ENCODE measurements around the gene TENT5C.

GRCh38 chr1:117670976-117671780 is 65.3 kb downstream of the TENT5C start:
- TF ChIP-seq EZH2 (IDR thresholded peaks at IDR 0.05; ENCODE audit: borderline replicate concordance, low read depth, low read length) (no peak), BRD9 (IDR thresholded peaks at IDR 0.05; ENCODE audit: low read depth, partially characterized antibody) (no peak), CC2D1A (IDR thresholded peaks at IDR 0.05) (no peak), FOXK2 (conservative IDR thresholded peaks at IDR 0.05 in 1 of 2, IDR thresholded peaks at IDR 0.05 in 1 of 2; ENCODE audit: low read depth in 2 of 2) (no peak)
- TF ChIP-seq, protein P1, sequence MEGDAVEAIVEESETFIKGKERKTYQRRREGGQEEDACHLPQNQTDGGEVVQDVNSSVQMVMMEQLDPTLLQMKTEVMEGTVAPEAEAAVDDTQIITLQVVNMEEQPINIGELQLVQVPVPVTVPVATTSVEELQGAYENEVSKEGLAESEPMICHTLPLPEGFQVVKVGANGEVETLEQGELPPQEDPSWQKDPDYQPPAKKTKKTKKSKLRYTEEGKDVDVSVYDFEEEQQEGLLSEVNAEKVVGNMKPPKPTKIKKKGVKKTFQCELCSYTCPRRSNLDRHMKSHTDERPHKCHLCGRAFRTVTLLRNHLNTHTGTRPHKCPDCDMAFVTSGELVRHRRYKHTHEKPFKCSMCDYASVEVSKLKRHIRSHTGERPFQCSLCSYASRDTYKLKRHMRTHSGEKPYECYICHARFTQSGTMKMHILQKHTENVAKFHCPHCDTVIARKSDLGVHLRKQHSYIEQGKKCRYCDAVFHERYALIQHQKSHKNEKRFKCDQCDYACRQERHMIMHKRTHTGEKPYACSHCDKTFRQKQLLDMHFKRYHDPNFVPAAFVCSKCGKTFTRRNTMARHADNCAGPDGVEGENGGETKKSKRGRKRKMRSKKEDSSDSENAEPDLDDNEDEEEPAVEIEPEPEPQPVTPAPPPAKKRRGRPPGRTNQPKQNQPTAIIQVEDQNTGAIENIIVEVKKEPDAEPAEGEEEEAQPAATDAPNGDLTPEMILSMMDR (IDR thresholded peaks at IDR 0.05 in 2 of 3, conservative IDR thresholded peaks at IDR 0.05 in 1 of 3; ENCODE audit: insufficient read depth in 2 of 3, low read depth in 1 of 3, low read length in 3 of 3), result no peak

All from K562 (cell line).